PC-3 (cell line): ENCODE data around the gene BTBD2. TPM values are rescaled to one million over a fixed set of nuclear protein-coding genes. Genes with fewer than 3 reads are reported as not detected.

Experiments
- ATAC-seq: fragments of 200-7000 bp; cut with Tn5 transposase; 2 replicates; pipeline ENCODE4 v1.9.1; 2020; ENCODE audit warnings: mild to moderate bottlenecking, moderate library complexity
- BruUV-seq: library from RNA; stranded (reverse); fragments of 400-500 nt; replicated peaks from 2 replicates; lab custom pipeline; 2021; lab: Mats Ljungman, UMichigan
- CTCF ChIA-PET: fragments of 300-600 bp; sonication (Branson Sonifier 250); formaldehyde crosslinking; loops from one replicate; lab custom pipeline; 2022; ENCODE audit warnings: antibody characterized with exemption; lab: Charles Lee
- POLR2A ChIA-PET: fragments of 300-600 bp; sonication (Branson Sonifier 250); formaldehyde crosslinking; loops from one replicate; lab custom pipeline; 2022; ENCODE audit warnings: antibody characterized with exemption; ENCODE audit not compliant: unreplicated experiment; lab: Charles Lee
- DNase-seq: peaks from one replicate; pipeline ENCODE4 v3.0.0-alpha.2; 2015
- H2AFZ ChIP-seq: fragments of 300-600 bp; sonication (generic); 2 replicates; pipeline ENCODE4 v1.6.0; 2016; ENCODE audit warnings: antibody characterized with exemption, low read length
- H3F3A ChIP-seq: fragments of 300-600 bp; sonication (generic); one replicate; pipeline ENCODE4 v1.6.0; 2017; ENCODE audit warnings: antibody characterized with exemption, low read length, control low read depth, mild to moderate bottlenecking; ENCODE audit not compliant: unreplicated experiment
- H3K27ac ChIP-seq: fragments of 300-600 bp; sonication (generic); 2 replicates; pipeline ENCODE4 v1.5.1; 2016; ENCODE audit warnings: mild to moderate bottlenecking, low read length
- H3K27me3 ChIP-seq: fragments of 300-600 bp; sonication (generic); 2 replicates; pipeline ENCODE4 v1.6.1; 2016; ENCODE audit warnings: low read length, mixed read lengths
- H3K36me3 ChIP-seq: fragments of 300-600 bp; sonication (generic); 2 replicates; pipeline ENCODE4 v1.6.1; 2016; ENCODE audit warnings: low read depth, mixed run types, low read length, mixed read lengths
- H3K4me1 ChIP-seq: fragments of 300-600 bp; sonication (generic); 2 replicates; pipeline ENCODE4 v1.5.1; 2016; ENCODE audit warnings: low read length; ENCODE audit not compliant: insufficient read depth
- H3K4me2 ChIP-seq: fragments of 300-600 bp; sonication (generic); 2 replicates; pipeline ENCODE4 v1.6.0; 2016; ENCODE audit warnings: low read length
- H3K4me3 ChIP-seq: fragments of 300-600 bp; sonication (generic); 2 replicates; pipeline ENCODE4 v1.5.1; 2016; ENCODE audit warnings: mild to moderate bottlenecking, low read length, mixed read lengths
- H3K79me2 ChIP-seq: fragments of 300-600 bp; sonication (generic); 2 replicates; pipeline ENCODE4 v1.6.1; 2017; ENCODE audit warnings: low read length, mixed read lengths
- H3K9ac ChIP-seq: fragments of 300-600 bp; sonication (generic); 2 replicates; pipeline ENCODE4 v1.6.0; 2016; ENCODE audit warnings: mild to moderate bottlenecking, low read length
- H3K9me2 ChIP-seq: fragments of 300-600 bp; sonication (generic); replicated peaks from 2 replicates; pipeline ENCODE4 v1.6.1; 2016; ENCODE audit warnings: mixed run types, low read length, mixed read lengths
- H3K9me3 ChIP-seq: fragments of 300-600 bp; sonication (generic); 2 replicates; pipeline ENCODE4 v1.6.1; 2016; ENCODE audit warnings: low read length, mixed read lengths
- H4K20me1 ChIP-seq: fragments of 300-600 bp; sonication (generic); 2 replicates; pipeline ENCODE4 v1.6.1; 2016; ENCODE audit warnings: low read length, mixed read lengths
- EZH2 ChIP-seq: fragments of 300-600 bp; sonication (generic); IDR thresholded peaks from one replicate; pipeline ENCODE4 v1.6.1; 2017; ENCODE audit warnings: antibody characterized with exemption, mild to moderate bottlenecking, low read length; ENCODE audit not compliant: unreplicated experiment
- EZH2phosphoT487 ChIP-seq: fragments of 300-600 bp; sonication (generic); IDR thresholded peaks from 2 replicates; pipeline ENCODE4 v1.6.1; 2018; ENCODE audit warnings: mild to moderate bottlenecking, antibody characterized with exemption, low read length, borderline replicate concordance
- intact Hi-C: fragments of 100-400 bp; cut with micrococcal nuclease; formaldehyde crosslinking; loops from 2 replicates; pipeline ENCODE4 v1.9.0; 2023
- total RNA-seq: library from RNA; depleted of rRNA; stranded (reverse); fragments of >200 nt; gene quantifications from 2 replicates; pipeline ENCODE4 v1.2.3, GENCODE V29; 2014
- TF ChIP-seq, protein P1 (sequence below): fragments of 300-600 bp; sonication (generic); conservative IDR thresholded peaks from 2 replicates; pipeline ENCODE4 v1.5.1; 2017; ENCODE audit warnings: antibody characterized with exemption, low read depth, mild to moderate bottlenecking, low read length

Gene BTBD2
- total RNA-seq, 1 experiment from 2014 or later, result 72.0 TPM

DNA sequence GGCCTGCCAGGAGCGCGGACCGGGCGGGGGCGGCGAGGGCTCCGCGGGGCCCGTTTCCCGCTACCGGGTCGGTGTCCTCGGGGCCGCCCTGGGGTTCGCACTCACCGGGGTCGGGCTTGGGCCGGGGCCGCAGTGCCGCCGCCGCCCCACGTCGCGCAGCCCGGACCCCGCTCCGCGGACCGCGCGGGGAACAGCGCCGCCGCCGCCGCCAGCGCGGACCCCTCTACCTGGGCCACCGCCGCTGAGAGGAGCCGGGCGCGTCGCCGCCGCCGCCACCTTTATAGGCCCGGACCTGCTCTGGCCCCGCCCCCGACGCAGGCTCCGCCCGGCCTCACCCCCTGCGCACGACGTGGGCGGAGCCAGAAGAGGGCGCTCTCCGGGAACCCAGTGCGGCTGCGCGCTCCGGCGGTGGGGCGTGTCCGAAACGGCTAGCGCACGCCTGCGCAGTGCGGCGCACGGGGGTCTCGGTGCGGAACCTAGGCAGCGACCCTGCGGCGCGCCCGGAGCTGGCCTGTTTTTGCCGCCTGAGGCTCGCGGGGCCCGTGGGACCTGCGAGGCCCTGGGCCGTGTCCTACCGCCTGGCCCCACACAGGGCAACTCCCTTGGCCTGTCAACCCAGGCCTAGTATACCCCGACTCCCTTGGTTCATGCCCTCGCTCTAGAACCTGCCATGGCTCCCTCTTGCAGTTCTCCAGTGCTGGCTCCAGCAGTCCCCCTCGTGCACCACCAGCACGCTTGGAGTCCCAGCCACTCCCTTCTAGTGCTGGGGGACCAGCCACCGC, 35.7 kb upstream of the BTBD2 start, which contains the start of gene MKNK2:
TSS of gene MKNK2 (minus strand) at position 254 of the 782 bp plus-strand sequence. CDS start 393 bp downstream, outside the sequence.
- peak within 1 kb of the TSS; percentile 14; the same call in 1 of the 2 replicates for H3K27ac ChIP-seq
- H3K4me1 ChIP-seq, result peaks cover 40% of the 10 kb centered on the region
- peaks cover 37% of the 10 kb centered on the region for H4K20me1 ChIP-seq
- peak within 1 kb of the TSS; percentile 93 for H3K4me2 ChIP-seq
- H3F3A ChIP-seq, result no peaks in the 10 kb centered on the region
- H3K27me3 ChIP-seq, result no peaks in the 10 kb centered on the region
- H3K4me3 ChIP-seq, result peak within 1 kb of the TSS; percentile 80
- peaks cover 46% of the 10 kb centered on the region for H3K79me2 ChIP-seq
- ChIA-PET CTCF (no interaction called here), POLR2A (interaction anchor here (0.6 to 0.8 kb wide), 2 partner anchors 101 to 196 kb away, joined by 3 to 6 read pairs; no protein-coding TSS in a partner anchor)
- BruUV-seq, result no TSS peak
- DNase-seq (peak; percentile 82), ATAC-seq (peak; percentile 70)
- TF ChIP-seq, protein P1, sequence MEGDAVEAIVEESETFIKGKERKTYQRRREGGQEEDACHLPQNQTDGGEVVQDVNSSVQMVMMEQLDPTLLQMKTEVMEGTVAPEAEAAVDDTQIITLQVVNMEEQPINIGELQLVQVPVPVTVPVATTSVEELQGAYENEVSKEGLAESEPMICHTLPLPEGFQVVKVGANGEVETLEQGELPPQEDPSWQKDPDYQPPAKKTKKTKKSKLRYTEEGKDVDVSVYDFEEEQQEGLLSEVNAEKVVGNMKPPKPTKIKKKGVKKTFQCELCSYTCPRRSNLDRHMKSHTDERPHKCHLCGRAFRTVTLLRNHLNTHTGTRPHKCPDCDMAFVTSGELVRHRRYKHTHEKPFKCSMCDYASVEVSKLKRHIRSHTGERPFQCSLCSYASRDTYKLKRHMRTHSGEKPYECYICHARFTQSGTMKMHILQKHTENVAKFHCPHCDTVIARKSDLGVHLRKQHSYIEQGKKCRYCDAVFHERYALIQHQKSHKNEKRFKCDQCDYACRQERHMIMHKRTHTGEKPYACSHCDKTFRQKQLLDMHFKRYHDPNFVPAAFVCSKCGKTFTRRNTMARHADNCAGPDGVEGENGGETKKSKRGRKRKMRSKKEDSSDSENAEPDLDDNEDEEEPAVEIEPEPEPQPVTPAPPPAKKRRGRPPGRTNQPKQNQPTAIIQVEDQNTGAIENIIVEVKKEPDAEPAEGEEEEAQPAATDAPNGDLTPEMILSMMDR, result peak; percentile 33
- no peak for TF ChIP-seq EZH2
- intact Hi-C loops, result no loop called here
- H3K9me2 ChIP-seq, result no peaks in the 10 kb centered on the region
- H3K9ac ChIP-seq, result peak within 1 kb of the TSS; percentile 75
- H2AFZ ChIP-seq, result peak within 1 kb of the TSS; percentile 77
- H3K36me3 ChIP-seq, result no peaks in the 10 kb centered on the region
- H3K9me3 ChIP-seq, result no peaks in the 10 kb centered on the region

GRCh38 chr19:2050349-2050990, 35.0 kb upstream of the BTBD2 start:
- CTCF ChIA-PET, result no interaction called here
- peaks cover 53% of the 10 kb centered on the region for H3K79me2 ChIP-seq
- BruUV-seq, result TSS peak; percentile 80

More at GRCh38 chr19:2050349-2050990, 35.0 kb upstream of the BTBD2 start:
- Histone ChIP-seq H4K20me1 (peaks cover 37% of the 10 kb centered on the region), H3K27me3 (no peaks in the 10 kb centered on the region), H3K9me3 (no peaks in the 10 kb centered on the region), H2AFZ (no peak overlapping the region), H3K27ac (peak overlapping the region; percentile 14; the same call in 1 of the 2 replicates), H3F3A (no peaks in the 10 kb centered on the region), H3K9me2 (no peaks in the 10 kb centered on the region), H3K9ac (peak overlapping the region; percentile 75), H3K36me3 (no peaks in the 10 kb centered on the region; the same call in 1 of the 2 replicates), H3K4me1 (peaks cover 32% of the 10 kb centered on the region), H3K4me2 (peak overlapping the region; percentile 93), H3K4me3 (peak overlapping the region; percentile 80)
- POLR2A ChIA-PET, result no interaction called here
- no peak for TF ChIP-seq EZH2
- TF ChIP-seq, protein P1, result no peak
- TF ChIP-seq EZH2phosphoT487, result no peak
- intact Hi-C loops, result no loop called here
- ATAC-seq (peak; percentile 3), DNase-seq (no peak)
